GM18505 (cell line): ENCODE results near the gene CCNH.

Experiments
- ATAC-seq: cut with Tn5 transposase; IDR thresholded peaks from one replicate; pipeline ENCODE4 v1.9.1; 2021; ENCODE audit not compliant: unreplicated experiment
- POLR2A ChIP-seq: IDR thresholded peaks from 4 replicates; pipeline ENCODE4 v1.6.1; 2011; ENCODE audit warnings: borderline replicate concordance; ENCODE audit not compliant: insufficient read depth, insufficient read length; ENCODE audit errors: extremely low read depth

The CCNH gene

GRCh38 chr5:87394411-87395165 lies 18.1 kb downstream of the CCNH start:
- ATAC-seq = no peak

GRCh38 chr5:87393331-87393730 lies 19.4 kb downstream of the CCNH start:
- no peak for ATAC-seq
- no peak for TF ChIP-seq POLR2A

More at GRCh38 chr5:87394411-87395165, 18.1 kb downstream of the CCNH start:
- TF ChIP-seq POLR2A = no peak

GRCh38 chr5:87392801-87393200 lies 19.9 kb downstream of the CCNH start:
- TF ChIP-seq POLR2A = no peak
- ATAC-seq = no peak

GRCh38 chr5:87392170-87392569 lies 20.6 kb downstream of the CCNH start:
- no peak for TF ChIP-seq POLR2A

GRCh38 chr5:87390576-87391199 lies 22.0 kb downstream of the CCNH start:
- no peak for ATAC-seq
- no peak for TF ChIP-seq POLR2A

More at GRCh38 chr5:87392170-87392569, 20.6 kb downstream of the CCNH start:
- no peak for ATAC-seq

GRCh38 chr5:87390075-87390474 lies 22.7 kb downstream of the CCNH start:
- ATAC-seq = no peak
- TF ChIP-seq POLR2A = no peak

GRCh38 chr5:87389296-87390034 lies 23.3 kb downstream of the CCNH start:
- no peak for TF ChIP-seq POLR2A
- no peak for ATAC-seq

- no peak for ATAC-seq
- no peak for TF ChIP-seq POLR2A
Observed at GRCh38 chr5:87388129-87388528, 24.6 kb downstream of the CCNH start.

GRCh38 chr5:87385802-87386201 lies 26.9 kb downstream of the CCNH start:
- ATAC-seq = no peak
- no peak for TF ChIP-seq POLR2A

- TF ChIP-seq POLR2A = no peak
- no peak for ATAC-seq
Observed at GRCh38 chr5:87383216-87383615, 29.5 kb downstream of the CCNH start.

GRCh38 chr5:87382224-87382623 lies 30.5 kb downstream of the CCNH start:
- no peak for ATAC-seq
- no peak for TF ChIP-seq POLR2A

GRCh38 chr5:87372705-87373104 lies 40.0 kb downstream of the CCNH start:
- no peak for ATAC-seq

GRCh38 chr5:87369431-87369830 lies 43.3 kb downstream of the CCNH start:
- no peak for TF ChIP-seq POLR2A
- no peak for ATAC-seq

More at GRCh38 chr5:87372705-87373104, 40.0 kb downstream of the CCNH start:
- TF ChIP-seq POLR2A = no peak

GRCh38 chr5:87368601-87369000 lies 44.1 kb downstream of the CCNH start:
- no peak for TF ChIP-seq POLR2A
- ATAC-seq = no peak

GRCh38 chr5:87367243-87367642 lies 45.5 kb downstream of the CCNH start:
- no peak for TF ChIP-seq POLR2A
- ATAC-seq = no peak
